Fibroblast of upper back skin (primary cell): ENCODE data around the gene PPP1R1C.
"Not testable (repeated sequence)": the region's sequence is repeated elsewhere in the genome, so short reads cannot be mapped to it uniquely, and the experiment has no call there.

ENCODE experiments used
- DNase-seq: peaks from one replicate; pipeline ENCODE4 v3.0.0-alpha.2; 2013

The PPP1R1C gene

GRCh38 chr2:182015334-182016109 lies 29.9 kb downstream of the PPP1R1C start:
- DNase-seq = peak; percentile 22

DNA sequence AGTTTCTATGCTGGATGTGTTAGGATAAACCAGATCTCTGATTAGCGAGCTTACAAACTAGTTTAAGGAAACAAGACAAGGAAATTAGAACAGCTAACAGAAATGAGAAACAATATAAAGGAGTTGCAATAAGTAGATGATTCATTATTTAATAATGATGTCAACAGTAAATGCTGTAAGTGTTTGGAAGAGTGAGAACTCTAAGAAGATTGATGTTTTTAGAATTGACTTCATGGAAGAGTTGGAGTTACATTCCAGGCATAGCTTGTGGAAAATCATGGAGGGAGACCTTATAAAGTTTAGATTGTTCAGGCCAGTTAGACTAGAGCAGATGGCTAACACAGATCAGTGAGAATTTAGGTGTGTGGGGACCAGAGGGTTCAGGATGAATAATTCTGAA lies 32.6 kb downstream of the PPP1R1C start:
- peak; percentile 79 for DNase-seq

GRCh38 chr2:182019731-182020130 lies 34.1 kb downstream of the PPP1R1C start:
- DNase-seq = no peak

DNA sequence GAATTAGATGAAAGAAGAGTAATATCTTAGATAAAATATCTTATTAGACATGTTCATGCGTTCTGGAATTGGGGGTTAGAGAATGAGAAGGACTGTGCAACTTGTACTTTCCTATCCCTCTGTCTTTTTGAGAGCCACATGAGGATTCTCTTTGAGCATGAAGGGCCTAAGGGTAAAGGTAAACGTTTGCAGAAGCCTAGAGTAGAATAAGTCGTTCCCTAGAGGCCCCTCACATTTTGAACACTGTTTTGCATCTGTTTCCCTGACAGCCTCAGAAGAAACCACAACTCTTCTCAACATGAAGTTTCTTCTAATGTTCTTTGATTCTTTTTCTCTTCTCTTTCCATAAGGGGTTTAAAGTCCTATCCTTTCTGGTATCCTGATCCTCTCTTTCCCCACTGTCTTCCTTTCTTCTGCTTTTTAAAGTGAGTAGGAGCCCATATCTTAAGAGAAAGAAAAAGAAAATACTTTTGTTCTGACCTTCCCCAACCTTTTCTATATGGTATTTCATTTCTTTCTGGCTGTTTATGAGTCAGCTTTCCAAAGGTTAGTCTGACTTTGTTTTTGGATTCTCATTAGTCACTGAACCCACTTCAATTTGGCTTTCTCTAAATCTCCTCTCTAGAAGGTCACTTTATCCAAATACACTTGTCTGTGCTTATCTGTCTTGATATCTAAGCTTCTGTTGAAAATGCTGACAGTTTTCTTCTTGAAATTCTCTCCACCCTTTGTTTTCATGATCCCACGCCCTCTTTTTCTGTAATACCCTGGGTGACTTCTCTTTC lies 34.8 kb downstream of the PPP1R1C start:
- peak; percentile 47 for DNase-seq

DNA sequence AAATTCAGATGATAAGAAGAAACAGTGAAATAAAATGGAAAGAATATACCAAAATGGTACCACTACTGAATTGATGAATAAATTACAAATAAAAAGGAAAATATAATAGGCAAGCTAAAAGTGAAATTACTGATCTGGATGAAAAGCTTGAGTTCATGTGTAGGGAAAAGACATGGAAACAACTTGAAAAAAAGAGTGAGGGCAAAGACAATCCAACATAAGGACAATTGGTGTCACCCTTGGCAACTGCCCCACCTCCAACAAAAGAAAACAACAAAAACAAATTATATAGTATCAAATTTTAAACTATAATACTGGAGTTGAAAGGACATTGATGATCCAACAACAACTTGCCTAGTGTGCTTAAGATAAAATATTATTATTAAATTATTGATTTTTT lies 37.6 kb downstream of the PPP1R1C start:
- DNase-seq = no peak

DNA sequence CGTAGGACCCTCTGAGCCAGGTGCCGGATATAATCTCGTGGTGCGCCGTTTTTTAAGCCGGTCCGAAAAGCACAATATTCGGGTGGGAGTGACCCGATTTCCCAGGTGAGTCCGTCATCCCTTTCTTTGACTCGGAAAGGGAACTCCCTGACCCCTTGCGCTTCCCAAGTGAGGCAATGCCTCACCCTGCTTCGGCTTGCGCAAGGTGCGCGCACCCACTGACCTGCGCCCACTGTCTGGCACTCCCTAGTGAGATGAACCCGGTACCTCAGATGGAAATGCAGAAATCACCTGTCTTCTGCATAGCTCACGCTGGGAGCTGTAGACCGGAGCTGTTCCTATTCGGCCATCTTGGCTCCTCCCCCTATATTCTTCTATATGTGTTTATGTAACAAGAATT lies 45.2 kb downstream of the PPP1R1C start:
- DNase-seq = not testable (repeated sequence)

- DNase-seq = no peak
Observed at GRCh38 chr2:182031956-182032355, 46.3 kb downstream of the PPP1R1C start.

GRCh38 chr2:182033449-182033848 lies 47.8 kb downstream of the PPP1R1C start:
- DNase-seq = no peak

- peak; percentile 65 for DNase-seq
Observed at GRCh38 chr2:182038576-182038975, 52.9 kb downstream of the PPP1R1C start.

DNA sequence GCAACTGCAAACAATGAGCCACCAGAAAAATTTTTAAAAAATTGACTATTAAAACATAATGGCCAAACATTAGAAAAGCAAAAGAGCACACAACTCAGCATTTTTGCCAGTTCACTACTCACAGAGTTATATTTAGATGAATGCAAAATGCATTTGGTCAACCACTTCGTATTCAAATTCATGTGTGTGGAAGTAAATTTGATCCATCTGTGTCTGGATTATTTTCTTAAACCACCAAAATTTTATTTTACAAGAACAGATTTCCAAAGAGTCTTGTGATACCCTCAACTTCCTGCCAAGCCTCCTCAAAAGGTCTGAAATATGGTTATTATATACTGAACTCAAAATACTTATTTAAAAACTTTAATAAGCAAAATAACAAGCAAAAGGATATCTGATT lies 57.4 kb downstream of the PPP1R1C start:
- DNase-seq = no peak

DNA sequence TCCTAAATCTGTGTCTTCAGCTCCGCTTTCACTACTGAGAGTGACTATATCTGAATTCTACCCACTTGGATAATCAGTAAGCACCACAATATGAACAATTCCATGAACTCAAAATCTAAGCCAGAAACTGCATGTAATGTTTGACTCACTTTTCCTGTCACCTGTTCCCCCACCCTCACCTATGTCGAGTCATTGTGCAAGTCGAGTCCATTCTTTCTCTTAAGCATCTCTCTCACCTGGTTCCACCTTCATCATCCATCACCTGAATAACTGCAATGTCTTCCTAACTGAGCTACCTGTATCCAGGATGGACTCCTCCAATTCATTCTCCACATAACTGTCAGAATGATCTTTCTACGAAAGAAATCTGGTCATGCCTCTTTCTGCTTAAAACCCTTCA lies 58.2 kb downstream of the PPP1R1C start:
- no peak for DNase-seq

DNA sequence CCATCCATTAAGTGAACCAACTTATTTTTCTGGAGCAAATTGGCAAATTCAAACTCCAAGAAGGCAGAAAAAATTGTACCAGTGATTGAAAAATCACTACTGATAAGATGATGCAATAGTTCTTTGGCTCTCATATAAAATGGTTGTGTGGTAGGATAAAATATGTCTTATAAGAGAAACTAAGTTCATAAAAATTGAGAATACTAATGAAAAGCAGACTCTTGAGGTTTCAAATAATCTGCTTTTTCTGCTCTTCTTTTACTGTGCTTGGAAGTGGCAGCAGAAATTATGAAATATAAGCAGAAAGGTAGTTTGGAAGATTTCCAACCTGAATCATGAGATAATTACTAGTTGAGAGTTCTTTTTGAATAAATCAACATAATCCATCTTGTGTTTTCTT lies 61.9 kb downstream of the PPP1R1C start:
- DNase-seq = peak; percentile 79

DNA sequence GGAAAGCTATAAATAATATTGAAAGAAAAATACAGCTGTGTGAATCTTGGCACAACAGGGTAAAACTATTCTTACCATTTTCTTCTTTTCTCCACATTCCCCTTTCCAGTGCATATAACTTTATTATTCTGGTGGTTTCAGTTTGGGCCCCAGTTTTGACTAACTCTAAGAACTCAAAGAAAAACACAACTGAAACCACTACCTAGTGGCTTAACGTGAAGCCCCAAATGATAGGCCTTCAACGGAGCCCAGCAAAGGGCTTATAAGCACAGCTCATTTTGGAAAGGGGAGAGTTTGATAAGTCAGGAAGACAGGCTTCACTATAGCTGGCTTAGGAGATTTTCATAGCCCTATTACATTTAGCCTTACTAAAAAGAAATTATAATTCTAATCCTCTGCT lies 62.4 kb downstream of the PPP1R1C start:
- no peak for DNase-seq

DNA sequence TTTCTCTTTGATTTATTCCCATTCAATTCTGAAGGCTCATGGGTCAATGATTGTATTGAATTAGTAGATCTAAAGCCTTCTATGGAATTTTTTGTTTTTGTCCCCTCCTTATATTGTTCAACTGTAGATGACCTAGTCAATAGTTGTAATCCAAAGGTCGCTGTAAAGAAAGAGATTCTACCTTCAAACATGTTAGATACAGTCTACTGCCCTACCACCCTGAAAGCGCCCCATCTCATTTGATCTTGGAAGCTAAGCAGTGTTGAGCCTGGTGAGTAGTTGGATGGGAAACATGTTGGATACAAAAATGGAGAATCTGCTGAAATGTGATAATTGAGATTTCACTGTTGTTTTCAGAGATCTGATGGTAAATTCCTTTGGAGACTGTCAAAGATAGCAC lies 63.0 kb downstream of the PPP1R1C start:
- DNase-seq = no peak

DNA sequence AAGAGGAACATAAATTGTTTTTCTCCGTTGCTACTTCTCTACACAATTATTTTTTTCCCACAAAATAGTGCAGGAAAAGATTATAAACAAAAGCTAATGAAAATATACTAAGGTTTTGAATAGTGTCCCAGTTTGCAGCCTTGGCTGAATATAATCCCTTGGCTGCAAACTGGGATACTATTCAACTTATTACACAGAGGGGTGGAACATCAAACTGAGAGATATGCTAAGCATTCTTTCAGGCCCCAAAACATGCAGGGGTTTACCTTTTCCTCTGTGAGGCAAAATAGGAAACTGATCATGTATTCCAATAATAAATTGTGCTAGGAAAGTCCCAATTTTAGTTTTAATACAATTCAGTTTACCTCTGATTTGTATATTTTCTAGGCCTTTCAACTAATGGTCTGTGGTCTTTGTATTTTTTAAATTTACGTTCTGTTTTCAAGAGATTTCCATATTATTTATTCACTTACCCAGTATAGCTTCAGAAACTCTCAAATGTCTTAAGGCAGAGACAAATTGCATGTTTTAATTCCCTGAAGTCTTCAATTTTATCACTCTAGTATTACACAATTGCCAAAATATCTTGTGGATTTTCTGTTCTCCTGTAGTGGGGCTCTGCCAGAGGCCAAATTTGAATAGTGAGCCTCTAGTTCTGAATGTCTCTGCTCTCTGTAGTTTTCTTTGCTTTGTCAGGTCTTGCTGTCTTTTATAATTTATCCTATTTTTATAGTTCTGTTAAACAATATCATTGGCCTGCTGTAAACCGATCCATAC lies 63.9 kb downstream of the PPP1R1C start:
- DNase-seq = peak; percentile 25

- DNase-seq = no peak
Observed at GRCh38 chr2:182050333-182051135, 64.9 kb downstream of the PPP1R1C start.

DNA sequence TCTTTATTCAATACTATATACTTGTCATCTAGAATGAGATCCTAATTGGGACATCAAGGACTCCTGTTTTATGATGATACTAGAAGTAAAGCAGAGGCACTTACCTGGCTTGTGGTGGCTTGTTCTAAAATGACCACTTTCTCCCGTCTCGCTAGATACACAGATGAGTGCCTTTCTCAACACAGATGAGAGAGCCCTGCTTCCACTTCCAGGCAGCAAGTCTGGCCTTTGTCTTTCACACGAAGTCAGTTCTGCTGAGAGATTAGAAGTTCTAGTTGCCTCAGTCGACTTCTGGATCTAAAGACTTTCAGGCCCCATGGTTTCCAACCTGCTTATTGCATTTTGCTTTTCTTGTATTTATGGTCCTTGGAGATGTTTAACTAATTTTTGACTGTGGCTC lies 70.3 kb downstream of the PPP1R1C start:
- no peak for DNase-seq

- no peak for DNase-seq
Observed at GRCh38 chr2:182057002-182057401, 71.3 kb downstream of the PPP1R1C start.

DNA sequence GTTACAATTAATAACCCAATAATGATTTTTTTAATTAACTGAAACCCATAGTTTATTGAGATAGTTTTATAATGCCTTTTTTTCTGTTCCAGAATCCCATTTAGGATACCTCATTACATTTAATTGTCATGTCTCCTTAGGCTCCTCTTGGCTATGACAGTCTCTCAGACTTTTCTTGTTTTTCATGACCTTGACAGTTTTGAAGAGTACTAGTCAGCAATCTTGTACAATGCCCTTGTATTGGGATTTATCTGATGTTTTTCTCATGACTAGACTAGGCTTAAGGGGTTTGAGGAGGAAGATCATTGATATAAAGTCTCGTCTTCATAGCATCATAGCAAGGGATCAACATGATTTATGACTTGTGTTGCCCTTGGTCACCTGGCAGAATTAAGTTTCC lies 72.4 kb downstream of the PPP1R1C start:
- DNase-seq = no peak

GRCh38 chr2:182061739-182062138 lies 76.1 kb downstream of the PPP1R1C start:
- no peak for DNase-seq

GRCh38 chr2:182062329-182062972 lies 76.8 kb downstream of the PPP1R1C start:
- DNase-seq = no peak
